GM10266 (cell line): Measurements from ENCODE around the gene WASF2.
"Not testable (repeated sequence)": the region's sequence is repeated elsewhere in the genome, so short reads cannot be mapped to it uniquely, and the experiment has no call there.

Experiments used
- DNase-seq: peaks from one replicate; pipeline ENCODE4 v3.0.0; 2012; ENCODE audit errors: extremely low spot score
- CTCF ChIP-seq: IDR thresholded peaks from 2 replicates; pipeline ENCODE4 v1.5.1; 2012; ENCODE audit warnings: mild to moderate bottlenecking, low read depth; ENCODE audit not compliant: control insufficient read depth, insufficient read depth; ENCODE audit errors: missing control alignments

The WASF2 gene

GRCh38 chr1:27475720-27476119, 14.2 kb downstream of the WASF2 start:
- TF ChIP-seq CTCF = no peak
- DNase-seq = no peak

GRCh38 chr1:27473755-27474154, 16.2 kb downstream of the WASF2 start:
- TF ChIP-seq CTCF = no peak
- no peak for DNase-seq

GRCh38 chr1:27472098-27472497, 17.9 kb downstream of the WASF2 start:
- not testable (repeated sequence) for DNase-seq

GRCh38 chr1:27471477-27471876, 18.5 kb downstream of the WASF2 start:
- no peak for DNase-seq
- TF ChIP-seq CTCF = no peak

- no peak for DNase-seq
- no peak for TF ChIP-seq CTCF
These were observed 20.6 kb downstream of the WASF2 start for GRCh38 chr1:27469334-27469733.

GRCh38 chr1:27468378-27468777, 21.6 kb downstream of the WASF2 start:
- DNase-seq = not testable (repeated sequence)

- no peak for DNase-seq
- no peak for TF ChIP-seq CTCF
These were observed 24.9 kb downstream of the WASF2 start for GRCh38 chr1:27464926-27465647.

GRCh38 chr1:27463916-27464315, 26.1 kb downstream of the WASF2 start:
- not testable (repeated sequence) for DNase-seq

- DNase-seq = not testable (repeated sequence)
These were observed 31.4 kb downstream of the WASF2 start for GRCh38 chr1:27458521-27458920.
